Right lobe of liver (tissue), 4 donors: ENCODE measurements around the gene KAZN.

ENCODE experiments used
- POLR2A ChIP-seq: fragments of 450-650 bp; IDR thresholded peaks from one replicate; pipeline ENCODE4 v1.6.1; 2017; ENCODE audit warnings: antibody characterized with exemption, mild to moderate bottlenecking
- TF ChIP-seq, protein P1 (sequence below), 4 donors: fragments of 200-600 bp in 3 of 4; fragments of 450-650 bp in 1 of 4; IDR thresholded peaks; one replicate each; pipeline versions ENCODE4 v1.5.1 to v1.8.0; 2016 to 2022; ENCODE audit warnings: antibody characterized with exemption in 4 of 4, mild to moderate bottlenecking in 2 of 4
- donor health status: DM: no; HTN: no; CAD: no.
- donor health status: DM: no; HTN: no; CAD: no.
- donor health status: DM: no; HTN: yes; CAD: no.

DNA sequence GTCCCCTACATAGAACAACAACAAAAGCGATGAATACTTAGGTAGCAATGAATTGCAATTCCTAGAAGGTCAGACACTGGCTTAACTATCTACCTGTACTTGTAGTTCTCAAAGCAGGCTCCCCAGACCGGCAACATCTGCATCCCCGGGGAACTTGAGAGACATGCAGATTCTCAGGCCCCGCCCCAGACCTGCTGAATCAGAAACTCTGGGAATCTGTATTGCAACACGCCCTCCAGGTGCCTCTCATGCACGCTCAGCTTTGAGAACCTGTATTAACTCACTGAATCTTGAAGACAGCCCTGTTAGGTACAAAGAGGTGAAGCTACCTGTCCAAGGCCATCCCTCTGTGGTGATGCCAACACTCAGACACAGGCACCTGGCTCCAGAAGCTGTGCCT, 128.1 kb downstream of the KAZN start:
- TF ChIP-seq, protein P1, sequence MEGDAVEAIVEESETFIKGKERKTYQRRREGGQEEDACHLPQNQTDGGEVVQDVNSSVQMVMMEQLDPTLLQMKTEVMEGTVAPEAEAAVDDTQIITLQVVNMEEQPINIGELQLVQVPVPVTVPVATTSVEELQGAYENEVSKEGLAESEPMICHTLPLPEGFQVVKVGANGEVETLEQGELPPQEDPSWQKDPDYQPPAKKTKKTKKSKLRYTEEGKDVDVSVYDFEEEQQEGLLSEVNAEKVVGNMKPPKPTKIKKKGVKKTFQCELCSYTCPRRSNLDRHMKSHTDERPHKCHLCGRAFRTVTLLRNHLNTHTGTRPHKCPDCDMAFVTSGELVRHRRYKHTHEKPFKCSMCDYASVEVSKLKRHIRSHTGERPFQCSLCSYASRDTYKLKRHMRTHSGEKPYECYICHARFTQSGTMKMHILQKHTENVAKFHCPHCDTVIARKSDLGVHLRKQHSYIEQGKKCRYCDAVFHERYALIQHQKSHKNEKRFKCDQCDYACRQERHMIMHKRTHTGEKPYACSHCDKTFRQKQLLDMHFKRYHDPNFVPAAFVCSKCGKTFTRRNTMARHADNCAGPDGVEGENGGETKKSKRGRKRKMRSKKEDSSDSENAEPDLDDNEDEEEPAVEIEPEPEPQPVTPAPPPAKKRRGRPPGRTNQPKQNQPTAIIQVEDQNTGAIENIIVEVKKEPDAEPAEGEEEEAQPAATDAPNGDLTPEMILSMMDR (IDR thresholded peaks at IDR 0.05): no peak
- no peak for TF ChIP-seq POLR2A
